NCI-H1694 (cell line): Measurements from ENCODE around the gene SLC36A4.
"Not testable (repeated sequence)": the region's sequence is repeated elsewhere in the genome, so short reads cannot be mapped to it uniquely, and the experiment has no call there.

Experiments used
- DNase-seq: peaks from one replicate; lab custom pipeline; 2025; lab: John Stamatoyannopoulos, UW

SLC36A4 gene

DNA sequence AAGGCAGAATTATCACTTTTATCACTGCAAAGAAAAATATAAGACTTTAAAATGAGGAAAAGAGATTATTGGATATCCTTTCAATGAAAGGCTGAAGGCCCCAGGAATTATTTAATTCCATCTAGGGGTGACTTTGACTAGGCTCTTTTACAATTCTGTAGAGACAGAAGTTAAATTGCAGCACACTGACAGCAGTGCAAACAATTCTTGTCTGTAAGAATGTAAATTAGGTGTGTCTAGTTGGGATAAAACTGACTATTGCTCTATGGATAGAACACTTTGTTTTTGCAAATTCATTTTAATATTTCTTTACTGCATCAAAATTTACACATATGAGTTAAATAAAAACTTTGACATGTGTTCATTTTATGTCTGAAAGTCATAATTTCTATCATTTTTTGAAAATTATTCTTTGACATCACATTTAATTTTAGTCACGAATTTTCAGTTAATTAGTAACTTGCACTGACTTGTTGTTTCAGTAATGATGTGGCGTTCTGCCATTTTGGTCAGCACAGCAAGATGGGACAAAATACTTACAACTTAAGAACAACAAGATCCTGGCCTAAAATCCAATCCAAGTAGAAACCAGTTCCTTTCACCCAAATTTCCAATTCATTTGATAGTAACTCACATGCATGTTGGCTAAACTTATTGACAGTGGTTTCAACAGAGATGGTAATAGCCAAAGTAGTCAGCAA, 75.1 kb downstream of the SLC36A4 start:
- DNase-seq, result no peak

DNA sequence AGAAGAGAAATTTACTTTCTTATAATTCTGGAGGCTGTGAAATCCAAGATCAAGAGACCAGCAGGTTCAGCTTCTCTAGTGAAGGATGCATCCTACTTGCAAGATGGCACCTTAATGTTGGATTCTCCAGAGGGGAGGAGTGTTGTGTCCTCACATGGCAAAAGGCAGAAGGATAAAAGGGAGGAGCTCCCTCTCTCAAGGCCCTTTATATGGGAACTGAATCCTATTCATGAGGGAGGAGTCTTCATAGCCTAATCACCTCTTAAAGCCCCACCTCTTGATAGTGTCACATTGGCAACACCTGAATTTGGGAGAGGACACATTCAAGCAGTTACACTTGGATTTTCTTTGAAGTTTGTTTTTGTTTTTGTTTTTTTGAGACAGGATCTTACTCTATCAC, 79.5 kb downstream of the SLC36A4 start:
- DNase-seq, result no peak

DNA sequence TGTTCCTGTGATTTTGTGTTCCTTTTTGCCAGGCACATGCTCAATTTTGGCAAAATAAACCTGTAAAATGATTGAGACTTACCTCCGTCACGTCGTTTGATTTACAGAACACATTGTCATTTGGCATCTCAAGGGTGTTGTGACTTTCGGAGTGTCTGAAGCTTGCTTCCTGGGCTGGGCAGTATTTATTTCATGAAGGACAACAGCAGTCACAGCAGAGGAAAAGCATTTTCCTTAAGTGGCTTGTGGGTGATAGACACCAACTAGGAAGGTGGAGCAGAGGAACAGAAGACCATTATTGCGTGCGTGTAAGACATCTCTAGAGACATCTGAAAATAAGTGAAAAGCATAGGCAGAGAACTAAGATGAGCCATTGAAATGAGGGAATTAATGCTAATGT, 80.2 kb downstream of the SLC36A4 start:
- DNase-seq, result no peak

DNA sequence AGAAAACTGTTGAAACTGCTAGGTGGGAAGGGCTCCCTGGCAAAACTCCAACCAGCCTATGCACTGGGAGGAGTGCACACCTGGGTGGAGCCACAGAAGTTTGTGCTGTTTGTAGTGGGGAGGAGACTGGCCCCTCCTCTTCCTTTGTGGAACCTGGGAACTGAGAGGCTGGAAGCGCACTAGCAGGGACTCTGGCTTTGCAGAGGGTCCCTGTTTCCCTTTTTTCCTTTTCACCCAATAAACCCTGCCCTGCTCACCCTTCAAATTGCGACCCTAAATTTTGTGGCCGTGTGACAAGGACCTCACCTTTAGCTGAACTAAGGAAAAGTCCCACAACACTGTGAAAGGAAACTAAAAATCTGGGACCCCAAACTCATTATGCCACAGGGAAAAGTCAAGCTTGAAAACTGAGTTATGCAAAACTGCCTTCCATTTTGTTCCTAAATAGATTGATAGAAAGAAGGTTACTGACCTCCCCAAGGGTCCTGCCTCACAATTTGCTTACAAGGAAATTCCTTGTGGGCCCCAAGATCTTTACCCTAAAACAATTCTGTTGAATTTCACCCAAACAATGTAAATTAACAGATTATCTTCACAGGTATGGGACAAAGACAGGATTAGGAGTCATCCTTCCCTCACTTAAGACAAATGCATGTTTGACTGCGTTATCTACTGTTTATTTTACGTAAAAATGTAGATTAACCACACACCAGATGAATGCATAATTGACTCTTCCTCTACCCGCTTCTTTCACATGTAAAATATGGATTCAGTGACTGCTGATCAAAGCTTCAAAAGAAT, 81.0 kb downstream of the SLC36A4 start:
- DNase-seq, result no peak

DNA sequence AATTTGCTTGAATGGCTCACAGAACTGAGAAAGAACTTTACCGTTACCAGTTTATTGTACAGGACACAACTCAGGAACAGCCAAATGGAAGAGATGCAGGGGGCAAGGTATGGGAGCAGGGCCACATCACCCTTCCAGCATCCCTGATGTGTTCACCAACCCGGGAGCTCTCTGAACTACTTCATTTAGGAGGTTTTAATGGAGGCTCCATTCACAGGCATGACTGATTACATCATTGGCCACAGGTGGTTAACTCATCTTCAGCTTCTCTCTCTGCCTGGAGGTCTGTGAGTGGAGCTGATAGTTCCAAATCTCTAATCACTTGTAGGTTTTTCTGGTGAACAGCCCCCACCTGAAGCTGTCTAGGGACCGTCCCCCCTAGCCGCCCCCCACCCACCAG, 83.5 kb downstream of the SLC36A4 start:
- no peak for DNase-seq

DNA sequence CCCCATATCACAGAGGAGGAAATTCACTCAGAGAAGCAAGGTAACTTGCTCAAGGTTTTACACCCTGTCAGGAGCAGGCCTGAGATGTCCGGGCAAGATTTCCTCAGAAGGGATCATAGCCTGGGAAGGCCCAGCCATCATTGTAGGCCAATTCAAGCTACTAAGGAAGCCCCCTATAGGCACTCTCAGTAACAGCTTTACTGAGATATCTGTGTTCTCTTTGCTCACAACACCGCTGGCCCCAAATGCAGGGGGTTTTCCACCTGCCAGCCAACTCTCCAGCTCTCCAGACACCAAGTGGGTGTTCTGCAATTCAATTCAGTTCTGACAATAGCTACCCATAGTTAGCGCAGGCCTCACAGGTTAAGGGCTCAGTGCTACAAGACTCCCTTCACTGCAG, 84.0 kb downstream of the SLC36A4 start:
- no peak for DNase-seq

DNA sequence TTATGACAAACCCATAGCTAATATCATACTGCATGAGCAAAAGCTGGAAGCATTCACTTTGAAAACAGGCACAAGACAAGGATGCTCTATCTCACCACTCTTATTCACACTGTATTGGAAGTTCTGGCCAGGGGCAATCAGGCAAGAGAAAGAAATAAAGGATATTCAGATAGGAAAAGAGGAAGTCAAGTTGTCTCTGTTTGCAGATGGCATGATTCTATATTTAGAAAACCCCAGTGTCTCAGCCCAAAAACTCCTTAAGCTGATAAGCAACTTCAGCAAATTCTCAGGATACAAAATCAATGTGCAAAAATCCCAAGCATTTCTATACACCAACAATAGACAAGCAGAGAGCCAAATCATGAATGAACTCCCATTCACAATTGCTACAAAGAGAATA, 86.6 kb downstream of the SLC36A4 start:
- not testable (repeated sequence) for DNase-seq

DNA sequence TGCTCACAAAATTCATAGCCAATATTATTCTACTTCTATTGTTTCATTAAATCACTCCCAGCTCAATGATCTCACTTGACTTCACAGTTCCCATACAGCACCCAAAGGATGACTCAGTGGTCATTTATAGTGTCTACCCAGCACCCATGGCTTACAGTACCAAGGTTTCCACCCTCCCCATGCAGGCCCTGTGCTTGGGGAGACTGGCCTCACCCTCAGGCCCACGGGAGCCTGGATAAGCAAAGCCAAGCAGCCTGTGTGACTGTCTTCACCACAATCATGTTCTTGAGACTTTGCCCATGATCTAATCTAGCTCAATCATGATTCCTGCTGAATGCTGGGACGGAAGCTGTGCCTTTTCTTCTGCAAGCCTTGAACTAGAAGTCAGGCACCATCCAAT, 97.6 kb downstream of the SLC36A4 start:
- DNase-seq, result no peak

DNA sequence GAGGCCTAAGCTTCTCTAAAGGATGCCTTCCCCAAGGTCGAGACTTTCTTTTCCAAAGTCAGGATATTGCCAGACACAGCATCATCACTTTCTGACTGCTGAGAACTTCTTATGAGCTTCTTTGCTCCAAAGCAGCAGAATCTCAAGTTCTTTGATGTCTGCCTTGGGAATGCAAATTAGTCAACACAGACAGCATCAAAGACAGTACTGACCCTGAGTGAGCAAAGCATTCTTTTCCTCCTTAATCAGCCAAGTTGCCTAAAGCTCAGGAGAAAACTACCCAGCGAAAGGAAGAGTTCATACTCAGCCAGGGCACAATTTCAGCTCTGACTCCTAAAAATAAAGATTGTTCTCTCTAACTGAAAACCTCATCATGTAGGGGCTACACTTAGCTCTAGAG, 98.0 kb downstream of the SLC36A4 start:
- no peak for DNase-seq
